WTC11 (cell line): ENCODE measurements around the gene SRSF12. TPM values are rescaled to one million over a fixed set of nuclear protein-coding genes. Genes with fewer than 3 reads are reported as not detected.

Source experiments
- ATAC-seq: fragments of 200-7000 bp; cut with Tn5 transposase; 2 replicates; pipeline ENCODE4 v1.10.0; 2021; ENCODE audit warnings: mild to moderate bottlenecking, moderate library complexity
- CTCF ChIA-PET: fragments of 300-600 bp; sonication (Branson Sonifier 250); formaldehyde crosslinking; loops from one replicate; lab custom pipeline; 2021; ENCODE audit warnings: antibody characterized with exemption; lab: Charles Lee
- POLR2A ChIA-PET: fragments of 350-600 bp; sonication (Branson Sonifier 250); formaldehyde crosslinking; loops from one replicate; lab custom pipeline; 2021; ENCODE audit warnings: antibody characterized with exemption; lab: Charles Lee
- DNase-seq: peaks from one replicate; pipeline ENCODE4 v3.0.0; 2021; ENCODE audit warnings: low spot score
- H3K27ac Mint-ChIP-seq: 2 replicates; pipeline ENCODE4 v1.8.0; 2021; ENCODE audit warnings: mixed read lengths
- H3K27me3 Mint-ChIP-seq: 2 replicates; pipeline ENCODE4 v1.8.0; 2021; ENCODE audit warnings: low read depth, mild to moderate bottlenecking, moderate library complexity, mixed read lengths
- H3K36me3 Mint-ChIP-seq: 2 replicates; pipeline ENCODE4 v1.8.0; 2021; ENCODE audit warnings: mixed read lengths
- H3K4me1 Mint-ChIP-seq: 2 replicates; pipeline ENCODE4 v1.8.0; 2022; ENCODE audit warnings: mixed read lengths
- H3K4me3 Mint-ChIP-seq: 2 replicates; pipeline ENCODE4 v1.8.0; 2021; ENCODE audit warnings: mild to moderate bottlenecking, moderate library complexity, mixed read lengths
- H3K9me3 Mint-ChIP-seq: 2 replicates; pipeline ENCODE4 v1.8.0; 2021; ENCODE audit warnings: mixed read lengths
- ETV6 ChIP-seq: sonication (generic); formaldehyde crosslinking; IDR thresholded peaks from 2 replicates; pipeline ENCODE4 v1.8.1; 2022; ENCODE audit warnings: mild to moderate bottlenecking, missing genetic modification reagents
- FOXJ3 ChIP-seq: sonication (generic); formaldehyde crosslinking; IDR thresholded peaks from 2 replicates; pipeline ENCODE4 v1.9.0; 2021; ENCODE audit warnings: missing genetic modification reagents, mild to moderate bottlenecking, borderline replicate concordance
- GRHL2 ChIP-seq: fragments of 250-450 bp; sonication (Bioruptor Pico); IDR thresholded peaks from 2 replicates; pipeline ENCODE4 v1.8.0; 2022; ENCODE audit warnings: mild to moderate bottlenecking, moderate library complexity; ENCODE audit not compliant: insufficient replicate concordance, severe bottlenecking
- JAZF1 ChIP-seq: fragments of 250-450 bp; sonication (Bioruptor Pico); IDR thresholded peaks from 2 replicates; pipeline ENCODE4 v1.9.0; 2021; ENCODE audit warnings: moderate library complexity, mild to moderate bottlenecking, inconsistent platforms
- JUN ChIP-seq: sonication (generic); formaldehyde crosslinking; IDR thresholded peaks from 2 replicates; pipeline ENCODE4 v1.8.0; 2023; ENCODE audit warnings: mild to moderate bottlenecking, missing genetic modification reagents
- MYBL2 ChIP-seq: sonication (generic); formaldehyde crosslinking; IDR thresholded peaks from 2 replicates; pipeline ENCODE4 v1.8.1; 2023; ENCODE audit warnings: mild to moderate bottlenecking, moderate library complexity, missing genetic modification reagents
- NFATC4 ChIP-seq: fragments of 250-450 bp; sonication (Bioruptor Pico); IDR thresholded peaks from 2 replicates; pipeline ENCODE4 v1.9.0; 2021; ENCODE audit warnings: mild to moderate bottlenecking
- PREB ChIP-seq: sonication (generic); formaldehyde crosslinking; IDR thresholded peaks from 2 replicates; pipeline ENCODE4 v1.8.1; 2022; ENCODE audit warnings: mild to moderate bottlenecking, missing genetic modification reagents, moderate library complexity, borderline replicate concordance
- PRRX2 ChIP-seq: fragments of 250-450 bp; sonication (Bioruptor Pico); IDR thresholded peaks from 2 replicates; pipeline ENCODE4 v1.8.0; 2021; ENCODE audit warnings: mild to moderate bottlenecking
- RORB ChIP-seq: fragments of 250-450 bp; sonication (Bioruptor Pico); IDR thresholded peaks from 2 replicates; pipeline ENCODE4 v1.9.0; 2021; ENCODE audit warnings: mild to moderate bottlenecking
- SOX15 ChIP-seq: fragments of 250-450 bp; sonication (Bioruptor Pico); IDR thresholded peaks from 2 replicates; pipeline ENCODE4 v1.9.0; 2021; ENCODE audit warnings: mild to moderate bottlenecking
- TEAD1 ChIP-seq: sonication (generic); formaldehyde crosslinking; IDR thresholded peaks from 2 replicates; pipeline ENCODE4 v1.8.0; 2022; ENCODE audit warnings: mild to moderate bottlenecking, missing genetic modification reagents
- ZNF121 ChIP-seq: sonication (generic); formaldehyde crosslinking; IDR thresholded peaks from 2 replicates; pipeline ENCODE4 v1.8.0; 2023; ENCODE audit warnings: missing genetic modification reagents
- ZNF219 ChIP-seq: sonication (generic); formaldehyde crosslinking; IDR thresholded peaks from 2 replicates; pipeline ENCODE4 v1.8.0; 2023; ENCODE audit warnings: missing genetic modification reagents, mild to moderate bottlenecking, borderline replicate concordance
- ZNF512 ChIP-seq: sonication (generic); formaldehyde crosslinking; IDR thresholded peaks from 2 replicates; pipeline ENCODE4 v1.8.1; 2022; ENCODE audit warnings: missing genetic modification reagents, borderline replicate concordance
- ZNF671 ChIP-seq: fragments of 250-450 bp; sonication (Bioruptor Pico); IDR thresholded peaks from 2 replicates; pipeline ENCODE4 v1.8.0; 2021; ENCODE audit warnings: mild to moderate bottlenecking
- total RNA-seq: library from RNA; stranded (reverse); gene quantifications from 3 replicates; pipeline ENCODE4 v1.2.3, GENCODE V29; 2021
- TF ChIP-seq, protein P1 (sequence below): sonication (generic); formaldehyde crosslinking; IDR thresholded peaks from 2 replicates; pipeline ENCODE4 v1.8.1; 2022; ENCODE audit warnings: low read depth, mild to moderate bottlenecking, moderate library complexity, missing genetic modification reagents, borderline replicate concordance
- TF ChIP-seq, protein P2 (sequence below): fragments of 200-600 bp; IDR thresholded peaks from 2 replicates; pipeline ENCODE4 v1.8.0; 2022; ENCODE audit warnings: antibody characterized with exemption

The SRSF12 gene
- total RNA-seq, 1 experiment from 2014 or later = 3.8 TPM

- ChIA-PET POLR2A (interaction anchor here (0.7 kb wide), 2 partner anchors 27 to 144 kb away, joined by 3 to 5 read pairs; no protein-coding TSS in a partner anchor), CTCF (interaction anchor here (0.6 to 6.9 kb wide), 4 partner anchors 70 to 248 kb away, joined by 3 to 29 read pairs (median 4); no protein-coding TSS in a partner anchor)
- peaks cover 56% of the 10 kb centered on the region for H3K27me3 Mint-ChIP-seq
- ATAC-seq = no peak
- no peak overlapping the region for H3K4me3 Mint-ChIP-seq
- H3K36me3 Mint-ChIP-seq = no peaks in the 10 kb centered on the region
- H3K27ac Mint-ChIP-seq = no peak overlapping the region
- peaks cover 9% of the 10 kb centered on the region for H3K4me1 Mint-ChIP-seq
- no peaks in the 10 kb centered on the region for H3K9me3 Mint-ChIP-seq
- DNase-seq = no peak
- TF ChIP-seq, protein P1, sequence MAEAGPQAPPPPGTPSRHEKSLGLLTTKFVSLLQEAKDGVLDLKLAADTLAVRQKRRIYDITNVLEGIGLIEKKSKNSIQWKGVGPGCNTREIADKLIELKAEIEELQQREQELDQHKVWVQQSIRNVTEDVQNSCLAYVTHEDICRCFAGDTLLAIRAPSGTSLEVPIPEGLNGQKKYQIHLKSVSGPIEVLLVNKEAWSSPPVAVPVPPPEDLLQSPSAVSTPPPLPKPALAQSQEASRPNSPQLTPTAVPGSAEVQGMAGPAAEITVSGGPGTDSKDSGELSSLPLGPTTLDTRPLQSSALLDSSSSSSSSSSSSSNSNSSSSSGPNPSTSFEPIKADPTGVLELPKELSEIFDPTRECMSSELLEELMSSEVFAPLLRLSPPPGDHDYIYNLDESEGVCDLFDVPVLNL (CRISPR knock-in tag) = no peak
- TF ChIP-seq RORB (CRISPR knock-in tag) = no peak
- no peak for TF ChIP-seq GRHL2 (CRISPR knock-in tag)
- TF ChIP-seq, protein P2, sequence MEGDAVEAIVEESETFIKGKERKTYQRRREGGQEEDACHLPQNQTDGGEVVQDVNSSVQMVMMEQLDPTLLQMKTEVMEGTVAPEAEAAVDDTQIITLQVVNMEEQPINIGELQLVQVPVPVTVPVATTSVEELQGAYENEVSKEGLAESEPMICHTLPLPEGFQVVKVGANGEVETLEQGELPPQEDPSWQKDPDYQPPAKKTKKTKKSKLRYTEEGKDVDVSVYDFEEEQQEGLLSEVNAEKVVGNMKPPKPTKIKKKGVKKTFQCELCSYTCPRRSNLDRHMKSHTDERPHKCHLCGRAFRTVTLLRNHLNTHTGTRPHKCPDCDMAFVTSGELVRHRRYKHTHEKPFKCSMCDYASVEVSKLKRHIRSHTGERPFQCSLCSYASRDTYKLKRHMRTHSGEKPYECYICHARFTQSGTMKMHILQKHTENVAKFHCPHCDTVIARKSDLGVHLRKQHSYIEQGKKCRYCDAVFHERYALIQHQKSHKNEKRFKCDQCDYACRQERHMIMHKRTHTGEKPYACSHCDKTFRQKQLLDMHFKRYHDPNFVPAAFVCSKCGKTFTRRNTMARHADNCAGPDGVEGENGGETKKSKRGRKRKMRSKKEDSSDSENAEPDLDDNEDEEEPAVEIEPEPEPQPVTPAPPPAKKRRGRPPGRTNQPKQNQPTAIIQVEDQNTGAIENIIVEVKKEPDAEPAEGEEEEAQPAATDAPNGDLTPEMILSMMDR = no peak
- TF ChIP-seq ZNF219 (CRISPR knock-in tag) = no peak
- no peak for TF ChIP-seq MYBL2 (CRISPR knock-in tag)
- TF ChIP-seq, all 79 proteins: peak for 0
Measured at GRCh38 chr6:89148016-89148750, 30.3 kb upstream of the SRSF12 start.

GRCh38 chr6:89146718-89147700, 29.1 kb upstream of the SRSF12 start:
- peaks cover 67% of the 10 kb centered on the region for H3K27me3 Mint-ChIP-seq
- DNase-seq (peak; percentile 46), ATAC-seq (peak; percentile 83)
- H3K4me1 Mint-ChIP-seq = peaks cover 9% of the 10 kb centered on the region
- CTCF ChIA-PET = interaction anchor here (0.6 to 6.9 kb wide), 9 partner anchors 8 to 247 kb away, joined by 3 to 29 read pairs (median 3); no protein-coding TSS in a partner anchor
- no peaks in the 10 kb centered on the region for H3K36me3 Mint-ChIP-seq
- no peak overlapping the region for H3K27ac Mint-ChIP-seq
- H3K4me3 Mint-ChIP-seq = peak overlapping the region; percentile 67
- H3K9me3 Mint-ChIP-seq = no peaks in the 10 kb centered on the region
- TF ChIP-seq, protein P2 = no peak
- TF ChIP-seq ZNF121 (CRISPR knock-in tag) = peak; percentile 95; the same call in 1 of the 2 replicates
- TF ChIP-seq, all 79 proteins: peak for 1
- POLR2A ChIA-PET = interaction anchor here (0.6 to 1.2 kb wide), 3 partner anchors 26 to 442 kb away, joined by 3 to 5 read pairs (median 4); no protein-coding TSS in a partner anchor

GRCh38 chr6:89145956-89146717, 28.3 kb upstream of the SRSF12 start, which contains the start of gene PM20D2:
Gene PM20D2 (plus strand): TSS chr6:89146055. CDS start chr6:89146145, 90 bp downstream.
- DNase-seq (peak; percentile 58), ATAC-seq (peak; percentile 84)
- Mint-ChIP-seq H3K4me3 (peak within 1 kb of the TSS; percentile 67), H3K27ac (no peak within 1 kb of the TSS), H3K27me3 (peaks cover 75% of the 10 kb centered on the region), H3K36me3 (no peaks in the 10 kb centered on the region), H3K4me1 (peaks cover 9% of the 10 kb centered on the region), H3K9me3 (no peaks in the 10 kb centered on the region)
- ChIA-PET CTCF (interaction anchor here (0.7 to 6.9 kb wide), 7 partner anchors 8 to 226 kb away, joined by 3 to 29 read pairs (median 3); no protein-coding TSS in a partner anchor), POLR2A (interaction anchor here (0.5 to 1.6 kb wide), 4 partner anchors 56 to 442 kb away, joined by 3 to 11 read pairs (median 4); partner anchors contain the start of gene PNRC1)
- TF ChIP-seq ZNF512 (peak; percentile 82; the same call in 1 of the 2 replicates), ETV6 (CRISPR knock-in tag) (peak; percentile 66), PRRX2 (CRISPR knock-in tag) (no peak), JAZF1 (CRISPR knock-in tag) (no peak), SOX15 (CRISPR knock-in tag) (no peak), PREB (CRISPR knock-in tag) (no peak; the same call in 1 of the 2 replicates), TEAD1 (CRISPR knock-in tag) (peak; percentile 58), GRHL2 (CRISPR knock-in tag) (no peak), ZNF671 (CRISPR knock-in tag) (no peak), NFATC4 (CRISPR knock-in tag) (no peak), FOXJ3 (CRISPR knock-in tag) (no peak), JUN (CRISPR knock-in tag) (peak; percentile 70; the same call in 1 of the 2 replicates)
